Right lobe of liver (tissue), 4 donors: ENCODE data around the gene INAFM2.

ENCODE experiments used
- CTCF ChIP-seq, 4 donors: fragments of 200-600 bp in 3 of 4; fragments of 450-650 bp in 1 of 4; IDR thresholded peaks; one replicate each; pipeline versions ENCODE4 v1.5.1 to v1.8.0; 2016 to 2022; ENCODE audit warnings: antibody characterized with exemption in 4 of 4, mild to moderate bottlenecking in 2 of 4
- POLR2A ChIP-seq: fragments of 450-650 bp; IDR thresholded peaks from one replicate; pipeline ENCODE4 v1.6.1; 2017; ENCODE audit warnings: antibody characterized with exemption, mild to moderate bottlenecking
- donor health status: DM: no; HTN: no; CAD: no.
- donor health status: DM: no; HTN: no; CAD: no.
- donor health status: DM: no; HTN: yes; CAD: no.

- TF ChIP-seq CTCF (IDR thresholded peaks at IDR 0.05) (no peak), POLR2A (no peak)
Observed at GRCh38 chr15:40332113-40332781, 8.8 kb downstream of the INAFM2 start.
